ENCODE measurements around the gene ECSCR. TPM values are rescaled to one million over a fixed set of nuclear protein-coding genes. Genes with fewer than 3 reads are reported as not detected.

Gene ECSCR
- total and polyA plus RNA-seq, 2 donors (not counting 3 experiments of a cell fraction or from before 2014, with no cell fraction given): 365 to 1,085 TPM

- Histone ChIP-seq H4K20me1 (replicated peaks; ENCODE audit: control insufficient read depth, extremely low read depth, insufficient read depth, low read length) (no peaks in the 10 kb centered on the region), H3K79me2 (ENCODE audit: control insufficient read depth, insufficient read depth, low read length) (peaks cover 7% of the 10 kb centered on the region), H3K36me3 (ENCODE audit: control insufficient read depth in 2 of 2, extremely low read depth in 1 of 2, insufficient read depth in 2 of 2, low read length in 2 of 2) (peaks cover 4 to 26% of the 10 kb centered on the region in 2 experiments), H2AFZ (ENCODE audit: low read depth, low read length) (no peak overlapping the region), H3K9ac (replicated peaks; ENCODE audit: extremely low read depth, insufficient read depth, low read length) (no peak overlapping the region), H3K27ac (ENCODE audit: insufficient read depth, low read depth, low read length) (no peak overlapping the region), H3K4me1 (ENCODE audit: control insufficient read depth, extremely low read depth, insufficient read depth, low read length) (peaks cover 24% of the 10 kb centered on the region), H3K4me2 (ENCODE audit: insufficient read depth, low read length) (no peak overlapping the region), H3K27me3 (ENCODE audit: control insufficient read depth in 2 of 2, insufficient read depth in 2 of 2, low read length in 2 of 2) (no peaks in the 10 kb centered on the region), H3K9me3 (replicated peaks; ENCODE audit: control insufficient read depth, insufficient read depth, low read length) (no peaks in the 10 kb centered on the region), H3K4me3 (replicated peaks in 1 of 3; ENCODE audit: insufficient read depth in 1 of 3, low read depth in 1 of 3, low read length in 3 of 3) (no peak overlapping the region), H3K9me1 (replicated peaks; ENCODE audit: control insufficient read depth, extremely low read depth, insufficient read depth, low read length) (no peaks in the 10 kb centered on the region)
- ChIA-PET CTCF (interaction anchor here (1.5 to 2.7 kb wide), 2 partner anchors 20 to 37 kb away, joined by 4 to 11 read pairs; no protein-coding TSS in a partner anchor), POLR2A (interaction anchor here (0.5 kb wide), 1 partner anchor 9 kb away, joined by 3 read pairs; no protein-coding TSS in a partner anchor)
- FAIRE-seq: no peak
- TSS peak; percentile 14 for BruUV-seq (replicated peaks)
- dilution Hi-C loops (cut with MboI; ENCODE audit: extremely low pct_ligation_motif_present, low sequenced_read_pairs) (no loop called here), intact Hi-C loops (cut with micrococcal nuclease) (no loop called here)
- no peak for DNase-seq (ENCODE audit: low read depth, low spot score)
- TF ChIP-seq POLR2A (IDR thresholded peaks at IDR 0.05; ENCODE audit: low read depth, low read length) (no peak), MYC (IDR thresholded peaks at IDR 0.05; ENCODE audit: low read depth, low read length) (no peak), JUN (IDR thresholded peaks at IDR 0.05; ENCODE audit: borderline replicate concordance, insufficient read depth, insufficient read length, low read depth) (no peak), POLR2AphosphoS5 (IDR thresholded peaks at IDR 0.05; ENCODE audit: insufficient read depth, low read depth, low read length) (no peak), EZH2 (IDR thresholded peaks at IDR 0.05; ENCODE audit: borderline replicate concordance, low read depth, low read length, severe bottlenecking) (no peak), GATA2 (IDR thresholded peaks at IDR 0.05; ENCODE audit: insufficient read depth, insufficient read length, low read depth, low read length) (no peak), MAX (IDR thresholded peaks at IDR 0.05; ENCODE audit: insufficient read depth, insufficient read length) (no peak), FOS (IDR thresholded peaks at IDR 0.05; ENCODE audit: borderline replicate concordance, insufficient read depth, low read length) (no peak)
- TF ChIP-seq, protein P1, sequence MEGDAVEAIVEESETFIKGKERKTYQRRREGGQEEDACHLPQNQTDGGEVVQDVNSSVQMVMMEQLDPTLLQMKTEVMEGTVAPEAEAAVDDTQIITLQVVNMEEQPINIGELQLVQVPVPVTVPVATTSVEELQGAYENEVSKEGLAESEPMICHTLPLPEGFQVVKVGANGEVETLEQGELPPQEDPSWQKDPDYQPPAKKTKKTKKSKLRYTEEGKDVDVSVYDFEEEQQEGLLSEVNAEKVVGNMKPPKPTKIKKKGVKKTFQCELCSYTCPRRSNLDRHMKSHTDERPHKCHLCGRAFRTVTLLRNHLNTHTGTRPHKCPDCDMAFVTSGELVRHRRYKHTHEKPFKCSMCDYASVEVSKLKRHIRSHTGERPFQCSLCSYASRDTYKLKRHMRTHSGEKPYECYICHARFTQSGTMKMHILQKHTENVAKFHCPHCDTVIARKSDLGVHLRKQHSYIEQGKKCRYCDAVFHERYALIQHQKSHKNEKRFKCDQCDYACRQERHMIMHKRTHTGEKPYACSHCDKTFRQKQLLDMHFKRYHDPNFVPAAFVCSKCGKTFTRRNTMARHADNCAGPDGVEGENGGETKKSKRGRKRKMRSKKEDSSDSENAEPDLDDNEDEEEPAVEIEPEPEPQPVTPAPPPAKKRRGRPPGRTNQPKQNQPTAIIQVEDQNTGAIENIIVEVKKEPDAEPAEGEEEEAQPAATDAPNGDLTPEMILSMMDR (IDR thresholded peaks at IDR 0.05; ENCODE audit: extremely low read depth in 1 of 2, insufficient read depth in 1 of 2, low read depth in 1 of 2, low read length in 2 of 2): no peak
Measured at GRCh38 chr5:139475865-139476617, 13.5 kb upstream of the ECSCR start.
